K562 (cell line): ENCODE results near the gene FRMD1. TPM values are rescaled to one million over a fixed set of nuclear protein-coding genes. Genes with fewer than 3 reads are reported as not detected.

ENCODE experiments used
- DIDO1 ChIP-seq: fragments of 450-650 bp; IDR thresholded peaks from 2 replicates; pipeline ENCODE4 v1.6.1; 2016; ENCODE audit warnings: low read depth, missing biosample characterization, missing genetic modification characterization
- DPF2 ChIP-seq: fragments of 450-650 bp; IDR thresholded peaks from 2 replicates; pipeline ENCODE4 v1.6.1; 2016
- EWSR1 ChIP-seq: fragments of 450-650 bp; IDR thresholded peaks from 2 replicates; pipeline ENCODE4 v1.6.1; 2018; ENCODE audit warnings: borderline replicate concordance, mild to moderate bottlenecking, low read depth, moderate library complexity; ENCODE audit not compliant: partially characterized antibody
- MAFG ChIP-seq: fragments of 450-650 bp; conservative IDR thresholded peaks from 2 replicates; pipeline ENCODE4 v1.6.1; 2016; ENCODE audit warnings: missing genetic modification characterization, missing compliant biosample characterization
- MCM3 ChIP-seq: fragments of 450-650 bp; IDR thresholded peaks from 2 replicates; pipeline ENCODE4 v1.6.1; 2016
- MCM5 ChIP-seq: fragments of 450-650 bp; IDR thresholded peaks from 2 replicates; pipeline ENCODE4 v1.6.1; 2016; ENCODE audit warnings: low read depth
- MEF2D ChIP-seq: conservative IDR thresholded peaks from 2 replicates; pipeline ENCODE4 v1.6.1; 2016; ENCODE audit warnings: low read depth, missing genetic modification characterization, missing compliant biosample characterization
- MTA2 ChIP-seq: fragments of 450-650 bp; IDR thresholded peaks from 2 replicates; pipeline ENCODE4 v1.6.1; 2016; ENCODE audit warnings: low read depth
- SAP30 ChIP-seq: fragments of 200-600 bp; sonication (generic); IDR thresholded peaks from 2 replicates; pipeline ENCODE4 v1.6.1; 2012; ENCODE audit warnings: borderline replicate concordance, low read depth, mild to moderate bottlenecking, moderate library complexity, low read length, control low read depth, inconsistent platforms; ENCODE audit not compliant: insufficient read depth, poor library complexity, severe bottlenecking
- SMAD3 ChIP-seq: fragments of 450-650 bp; formaldehyde crosslinking; conservative IDR thresholded peaks from 2 replicates; pipeline ENCODE4 v1.4.0; 2020; ENCODE audit warnings: mild to moderate bottlenecking
- SREBF1 ChIP-seq: fragments of 150-350 bp; IDR thresholded peaks from 2 replicates; pipeline ENCODE4 v1.6.1; 2014; ENCODE audit warnings: antibody characterized with exemption, low read depth, low read length, borderline replicate concordance
- ZFX ChIP-seq: sonication (generic); formaldehyde crosslinking; IDR thresholded peaks from 2 replicates; pipeline ENCODE4 v1.8.0; 2022; ENCODE audit warnings: mild to moderate bottlenecking, missing genetic modification reagents, moderate library complexity
- ZNF282 ChIP-seq: sonication (generic); formaldehyde crosslinking; IDR thresholded peaks from 2 replicates; pipeline ENCODE4 v1.8.1; 2023; ENCODE audit warnings: missing genetic modification reagents
- ZSCAN32 ChIP-seq: fragments of 450-650 bp; formaldehyde crosslinking; IDR thresholded peaks from 2 replicates; pipeline ENCODE4 v1.4.0; 2020; ENCODE audit warnings: mild to moderate bottlenecking, moderate library complexity
- polyA plus RNA-seq, 8 experiments: library from polyadenylated mRNA; depleted of rRNA in 4 of 8; stranded (reverse) in 5 of 8; unstranded in 3 of 8; fragments of >200 nt; fragmentation: Nextera tagmentation in 2 of 8; fragmentation: Illumina TruSeq in 1 of 8; extraction: Ambion mirVana in 2 of 8; extraction: Trizol in 1 of 8; gene quantifications; 2 replicates each; pipeline versions ENCODE4 v1.2.1 to v1.2.3, GENCODE V29; 2011 to 2014; ENCODE audit warnings: inconsistent platforms in 1 of 8, missing spikeins in 1 of 8
- total RNA-seq, 7 experiments: library from RNA; depleted of rRNA in 6 of 7; stranded (reverse); fragments of >200 nt in 6 of 7; fragmentation: Illumina TruSeq in 2 of 7; extraction: Trizol in 2 of 7; gene quantifications; 2 replicates each; pipeline versions ENCODE4 v1.2.1 to v1.2.3, GENCODE V29; 2011 to 2021; ENCODE audit warnings: low replicate concordance in 1 of 7
- TF ChIP-seq, protein P1 (sequence below), 2 experiments: fragments of 450-650 bp in 1 of 2; sonication (generic) in 1 of 2; formaldehyde crosslinking in 1 of 2; IDR thresholded peaks; 2 replicates each; pipeline versions ENCODE4 v1.7.1 to v1.9.0; 2016 to 2022; ENCODE audit warnings: inconsistent platforms in 1 of 2, mild to moderate bottlenecking in 1 of 2, missing genetic modification reagents in 1 of 2
- TF ChIP-seq, protein P2 (sequence below), 2 experiments: fragments of 250-450 bp in 1 of 2; fragments of 450-650 bp in 1 of 2; sonication (Bioruptor Pico) in 1 of 2; IDR thresholded peaks; 2 replicates each; pipeline versions ENCODE4 v1.6.1 to v1.8.0; 2016 to 2021; ENCODE audit warnings: mild to moderate bottlenecking in 2 of 2, moderate library complexity in 2 of 2, missing compliant biosample characterization in 1 of 2, missing genetic modification characterization in 1 of 2
- TF ChIP-seq, protein P3 (sequence below): sonication (generic); formaldehyde crosslinking; IDR thresholded peaks from 2 replicates; pipeline ENCODE4 v1.9.0; 2022; ENCODE audit warnings: mild to moderate bottlenecking, missing genetic modification reagents

Gene FRMD1
- total and polyA plus RNA-seq, 9 of the 15 experiments (the other 6 are each of a cell fraction or from before 2014, with no cell fraction given): 0.01 to 0.04 (median 0.01) TPM; not detected in 6

DNA sequence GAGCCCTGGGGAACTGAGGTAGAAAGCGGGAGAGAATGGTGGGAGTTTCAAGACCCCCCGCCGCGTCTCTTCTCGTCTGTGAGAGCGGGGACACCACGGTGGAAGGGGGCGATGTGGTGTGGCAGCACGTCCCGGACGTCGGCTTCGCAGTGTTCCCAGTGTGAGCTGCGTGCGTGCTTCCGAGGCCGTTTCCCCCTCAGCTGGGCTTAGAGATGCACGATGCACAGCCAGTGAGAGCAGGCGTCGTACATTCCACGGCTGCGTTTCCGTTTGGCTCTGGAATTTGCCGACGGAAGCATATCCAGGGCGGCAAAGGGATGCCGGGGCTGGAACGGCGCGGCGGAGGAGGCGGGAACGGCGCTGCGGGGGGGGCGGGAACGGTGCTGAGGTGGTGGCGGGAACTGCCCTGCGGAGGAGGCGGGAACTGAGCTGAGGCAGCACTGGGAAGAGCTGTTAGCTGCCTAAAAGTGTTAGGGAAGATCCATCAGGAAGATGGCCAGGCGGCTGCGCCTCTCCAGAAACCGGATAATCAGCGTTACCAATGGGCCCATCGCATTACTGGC is 43.8 kb downstream of the FRMD1 start (continued):
- TF ChIP-seq, protein P1, sequence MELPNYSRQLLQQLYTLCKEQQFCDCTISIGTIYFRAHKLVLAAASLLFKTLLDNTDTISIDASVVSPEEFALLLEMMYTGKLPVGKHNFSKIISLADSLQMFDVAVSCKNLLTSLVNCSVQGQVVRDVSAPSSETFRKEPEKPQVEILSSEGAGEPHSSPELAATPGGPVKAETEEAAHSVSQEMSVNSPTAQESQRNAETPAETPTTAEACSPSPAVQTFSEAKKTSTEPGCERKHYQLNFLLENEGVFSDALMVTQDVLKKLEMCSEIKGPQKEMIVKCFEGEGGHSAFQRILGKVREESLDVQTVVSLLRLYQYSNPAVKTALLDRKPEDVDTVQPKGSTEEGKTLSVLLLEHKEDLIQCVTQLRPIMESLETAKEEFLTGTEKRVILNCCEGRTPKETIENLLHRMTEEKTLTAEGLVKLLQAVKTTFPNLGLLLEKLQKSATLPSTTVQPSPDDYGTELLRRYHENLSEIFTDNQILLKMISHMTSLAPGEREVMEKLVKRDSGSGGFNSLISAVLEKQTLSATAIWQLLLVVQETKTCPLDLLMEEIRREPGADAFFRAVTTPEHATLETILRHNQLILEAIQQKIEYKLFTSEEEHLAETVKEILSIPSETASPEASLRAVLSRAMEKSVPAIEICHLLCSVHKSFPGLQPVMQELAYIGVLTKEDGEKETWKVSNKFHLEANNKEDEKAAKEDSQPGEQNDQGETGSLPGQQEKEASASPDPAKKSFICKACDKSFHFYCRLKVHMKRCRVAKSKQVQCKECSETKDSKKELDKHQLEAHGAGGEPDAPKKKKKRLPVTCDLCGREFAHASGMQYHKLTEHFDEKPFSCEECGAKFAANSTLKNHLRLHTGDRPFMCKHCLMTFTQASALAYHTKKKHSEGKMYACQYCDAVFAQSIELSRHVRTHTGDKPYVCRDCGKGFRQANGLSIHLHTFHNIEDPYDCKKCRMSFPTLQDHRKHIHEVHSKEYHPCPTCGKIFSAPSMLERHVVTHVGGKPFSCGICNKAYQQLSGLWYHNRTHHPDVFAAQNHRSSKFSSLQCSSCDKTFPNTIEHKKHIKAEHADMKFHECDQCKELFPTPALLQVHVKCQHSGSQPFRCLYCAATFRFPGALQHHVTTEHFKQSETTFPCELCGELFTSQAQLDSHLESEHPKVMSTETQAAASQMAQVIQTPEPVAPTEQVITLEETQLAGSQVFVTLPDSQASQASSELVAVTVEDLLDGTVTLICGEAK (IDR thresholded peaks at IDR 0.05): no peak
- TF ChIP-seq, protein P1 (CRISPR knock-in tag; IDR thresholded peaks at IDR 0.05): no peak
- no peak for TF ChIP-seq DPF2
- no peak for TF ChIP-seq MCM3
- TF ChIP-seq SMAD3 (CRISPR knock-in tag): no peak
- no peak for TF ChIP-seq MTA2
- TF ChIP-seq ZSCAN32 (CRISPR knock-in tag): no peak
- no peak for TF ChIP-seq DIDO1
- no peak for TF ChIP-seq SAP30
- TF ChIP-seq, protein P2, sequence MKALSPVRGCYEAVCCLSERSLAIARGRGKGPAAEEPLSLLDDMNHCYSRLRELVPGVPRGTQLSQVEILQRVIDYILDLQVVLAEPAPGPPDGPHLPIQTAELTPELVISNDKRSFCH (CRISPR knock-in tag; IDR thresholded peaks at IDR 0.05): no peak
- TF ChIP-seq, protein P2 (tag; IDR thresholded peaks at IDR 0.05): no peak
- no peak for TF ChIP-seq MCM5
- TF ChIP-seq EWSR1: no peak
- no peak for TF ChIP-seq MEF2D
- TF ChIP-seq SREBF1: no peak
- TF ChIP-seq, protein P3, sequence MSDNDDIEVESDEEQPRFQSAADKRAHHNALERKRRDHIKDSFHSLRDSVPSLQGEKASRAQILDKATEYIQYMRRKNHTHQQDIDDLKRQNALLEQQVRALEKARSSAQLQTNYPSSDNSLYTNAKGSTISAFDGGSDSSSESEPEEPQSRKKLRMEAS: peak; percentile 64
- no peak for TF ChIP-seq ZNF282 (CRISPR knock-in tag)
- TF ChIP-seq MAFG: no peak
- no peak for TF ChIP-seq ZFX (CRISPR knock-in tag)
